GM18499 (cell line): ENCODE data around the gene VWA5B1.

Experiments used
- ATAC-seq: cut with Tn5 transposase; IDR thresholded peaks from one replicate; pipeline ENCODE4 v1.9.1; 2021; ENCODE audit warnings: moderate number of reproducible peaks; ENCODE audit not compliant: insufficient read depth, unreplicated experiment

The VWA5B1 gene

GRCh38 chr1:20362856-20363255 lies 72.2 kb downstream of the VWA5B1 start:
- ATAC-seq, result no peak

GRCh38 chr1:20365421-20366055 lies 74.9 kb downstream of the VWA5B1 start:
- no peak for ATAC-seq

- ATAC-seq, result no peak
These were observed 75.4 kb downstream of the VWA5B1 start for GRCh38 chr1:20366056-20366462.

DNA sequence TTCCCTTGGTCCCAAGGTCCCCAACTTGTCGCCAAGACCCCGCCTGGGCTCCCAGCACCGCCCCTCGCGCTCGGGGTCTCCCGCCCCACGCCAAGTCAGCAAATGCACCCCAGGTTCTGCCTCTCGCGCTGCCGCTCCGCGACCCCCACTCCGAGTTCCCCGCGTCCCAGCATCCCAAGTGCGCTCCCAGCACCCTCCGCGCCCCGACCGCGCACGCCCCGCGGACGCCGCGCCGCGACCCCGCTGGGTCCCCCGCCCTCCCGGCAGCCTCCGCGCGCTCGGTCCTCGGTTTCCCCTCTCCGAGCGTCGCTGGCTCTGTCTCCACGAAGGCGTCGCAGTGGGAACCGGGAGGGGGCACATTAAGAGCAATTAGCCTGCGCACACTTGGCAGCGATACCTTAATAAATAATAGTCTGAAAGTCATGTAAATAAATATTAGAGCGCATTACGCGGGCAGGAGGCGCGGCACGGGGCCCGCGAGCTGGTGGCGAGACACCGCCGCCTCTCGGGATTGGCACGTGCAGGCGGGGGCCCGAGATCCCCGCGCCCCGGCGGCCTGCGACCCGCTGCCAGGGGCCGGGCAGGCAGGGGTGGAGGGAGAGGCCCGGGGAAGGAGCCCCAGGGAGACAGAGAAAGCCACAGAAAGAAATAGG lies 75.9 kb downstream of the VWA5B1 start:
- ATAC-seq, result no peak

DNA sequence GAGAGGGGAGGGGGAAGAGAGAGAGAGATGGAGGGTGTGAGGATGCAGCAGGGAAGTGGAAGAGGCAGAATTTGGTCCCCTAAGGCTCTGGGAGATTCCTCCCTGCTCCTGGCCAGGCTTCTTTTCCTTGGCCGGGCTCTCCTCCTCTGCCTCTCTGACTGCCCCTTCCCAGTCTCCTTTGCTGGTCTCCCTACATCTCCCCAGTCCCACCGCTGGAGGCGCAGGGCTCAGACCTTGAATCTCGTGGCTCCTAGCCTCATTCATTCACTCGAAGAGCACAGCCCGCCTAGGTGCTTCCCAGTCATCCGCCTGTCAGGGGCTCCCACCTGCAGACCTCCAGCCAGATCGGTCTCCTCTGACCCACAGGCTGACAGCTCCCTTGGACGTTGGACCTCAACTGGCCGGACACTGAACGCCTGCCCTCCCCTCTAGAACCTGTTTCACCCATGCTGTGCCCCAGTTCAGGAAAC lies 76.5 kb downstream of the VWA5B1 start:
- ATAC-seq, result no peak

DNA sequence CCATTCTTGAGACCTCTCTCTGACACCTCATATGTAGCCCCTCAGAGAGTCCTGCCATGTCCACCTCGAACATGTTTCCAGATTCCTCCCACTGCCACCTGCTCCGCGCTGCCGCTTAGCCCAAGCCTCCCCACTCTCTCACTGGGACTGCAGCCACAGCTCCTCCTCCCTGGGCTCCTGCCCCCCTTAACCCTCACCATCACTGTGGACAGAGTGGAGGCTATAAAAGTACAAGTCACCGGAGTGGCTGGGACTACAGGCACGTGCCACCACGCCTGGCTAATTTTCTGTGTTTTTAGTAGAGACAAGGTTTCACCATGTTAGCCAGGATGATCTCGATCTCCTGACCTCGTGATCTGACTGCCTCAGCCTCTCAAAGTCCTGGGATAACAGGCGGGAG lies 77.0 kb downstream of the VWA5B1 start:
- no peak for ATAC-seq

DNA sequence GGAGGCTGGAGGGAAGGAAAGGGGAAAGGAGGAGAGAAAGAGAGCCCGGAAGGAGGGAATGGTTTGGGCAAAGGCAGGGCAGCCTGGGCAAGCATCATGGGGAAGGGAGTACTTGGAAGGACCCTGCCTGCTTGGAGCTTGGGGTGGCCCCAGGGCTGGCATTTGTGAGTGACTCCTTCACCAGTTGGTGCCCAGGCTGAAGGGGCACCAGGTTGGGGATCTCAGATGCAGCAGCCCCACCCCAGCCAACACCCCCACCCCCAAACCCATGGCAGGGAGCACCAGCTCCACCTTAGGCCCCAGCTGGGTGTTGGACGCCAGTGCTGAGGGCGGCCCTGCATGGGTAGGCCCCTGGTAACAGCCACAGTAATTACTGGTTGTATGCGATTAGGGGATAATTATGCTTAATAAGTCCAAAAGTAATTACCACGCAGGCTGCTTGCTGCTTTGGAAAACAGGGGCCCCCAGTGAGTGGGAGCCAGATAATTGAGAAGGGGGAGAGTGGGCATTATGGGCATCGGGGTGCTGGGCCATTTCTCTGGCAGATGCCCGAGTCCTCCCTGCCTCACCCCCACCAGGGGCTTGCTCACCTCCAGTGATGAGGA lies 78.3 kb downstream of the VWA5B1 start:
- no peak for ATAC-seq

DNA sequence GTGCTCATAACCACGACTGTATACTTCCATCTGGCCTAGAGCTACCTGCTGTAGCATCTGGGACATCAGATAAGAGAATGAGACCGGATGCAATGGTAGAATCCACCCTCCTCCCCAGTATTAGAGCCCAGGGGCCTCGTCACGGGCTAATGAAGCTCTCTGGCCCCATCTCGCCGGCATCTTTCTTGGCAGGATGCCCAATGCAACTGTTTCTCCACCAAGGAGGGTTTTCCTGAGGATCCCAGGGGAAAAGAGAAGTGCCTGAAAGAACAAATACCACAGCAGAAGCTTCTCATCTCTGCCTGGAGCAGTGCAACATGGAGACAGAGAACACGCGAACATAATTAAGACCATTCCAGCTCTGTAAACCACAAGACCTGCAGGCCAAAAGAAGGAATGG lies 80.0 kb downstream of the VWA5B1 start:
- no peak for ATAC-seq

GRCh38 chr1:20371411-20371810 lies 80.7 kb downstream of the VWA5B1 start:
- ATAC-seq, result no peak

DNA sequence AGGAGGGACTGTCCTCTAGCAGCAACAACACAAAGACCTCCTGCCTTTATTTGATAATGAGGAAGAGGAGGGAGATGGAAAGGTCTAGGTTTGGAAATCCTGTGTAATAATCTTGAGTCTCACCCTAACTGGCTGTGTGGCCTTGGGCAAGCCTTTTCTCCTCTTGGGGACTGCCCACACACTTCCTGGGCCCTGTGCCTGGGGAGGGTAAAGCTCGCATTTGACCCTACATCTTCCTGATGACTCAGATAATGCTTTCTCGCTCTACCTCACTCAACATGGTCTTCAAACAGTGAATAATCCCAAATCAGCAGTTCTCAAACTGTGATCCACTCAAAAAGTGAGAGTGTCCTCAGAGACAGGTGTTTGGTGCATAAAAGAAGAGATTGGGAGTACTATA lies 81.2 kb downstream of the VWA5B1 start:
- ATAC-seq, result no peak

GRCh38 chr1:20372676-20373075 lies 82.0 kb downstream of the VWA5B1 start:
- no peak for ATAC-seq

GRCh38 chr1:20373286-20373685 lies 82.6 kb downstream of the VWA5B1 start:
- no peak for ATAC-seq

GRCh38 chr1:20373764-20374163 lies 83.1 kb downstream of the VWA5B1 start:
- ATAC-seq, result no peak

GRCh38 chr1:20375563-20375962 lies 84.9 kb downstream of the VWA5B1 start:
- ATAC-seq, result no peak

DNA sequence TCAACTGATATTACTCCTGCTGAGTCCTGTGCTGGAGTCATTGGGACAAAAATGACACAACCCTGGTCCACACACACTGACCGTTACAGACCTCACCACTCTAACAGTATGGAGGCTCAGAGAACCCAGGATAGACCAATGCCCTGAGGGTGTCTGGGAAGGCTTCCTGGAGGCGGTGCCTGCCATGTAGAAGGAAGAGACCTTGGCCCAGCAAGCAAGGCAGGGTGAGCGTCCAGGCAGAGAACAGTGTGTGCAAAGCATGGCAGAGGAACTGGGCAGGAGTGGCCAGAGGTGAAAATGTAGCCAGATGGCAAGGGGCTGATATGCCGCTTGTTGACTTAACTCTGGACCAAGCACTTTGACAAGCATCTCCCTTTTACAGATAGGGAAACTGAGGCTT lies 85.5 kb downstream of the VWA5B1 start:
- no peak for ATAC-seq

GRCh38 chr1:20376880-20377494 lies 86.3 kb downstream of the VWA5B1 start:
- no peak for ATAC-seq

DNA sequence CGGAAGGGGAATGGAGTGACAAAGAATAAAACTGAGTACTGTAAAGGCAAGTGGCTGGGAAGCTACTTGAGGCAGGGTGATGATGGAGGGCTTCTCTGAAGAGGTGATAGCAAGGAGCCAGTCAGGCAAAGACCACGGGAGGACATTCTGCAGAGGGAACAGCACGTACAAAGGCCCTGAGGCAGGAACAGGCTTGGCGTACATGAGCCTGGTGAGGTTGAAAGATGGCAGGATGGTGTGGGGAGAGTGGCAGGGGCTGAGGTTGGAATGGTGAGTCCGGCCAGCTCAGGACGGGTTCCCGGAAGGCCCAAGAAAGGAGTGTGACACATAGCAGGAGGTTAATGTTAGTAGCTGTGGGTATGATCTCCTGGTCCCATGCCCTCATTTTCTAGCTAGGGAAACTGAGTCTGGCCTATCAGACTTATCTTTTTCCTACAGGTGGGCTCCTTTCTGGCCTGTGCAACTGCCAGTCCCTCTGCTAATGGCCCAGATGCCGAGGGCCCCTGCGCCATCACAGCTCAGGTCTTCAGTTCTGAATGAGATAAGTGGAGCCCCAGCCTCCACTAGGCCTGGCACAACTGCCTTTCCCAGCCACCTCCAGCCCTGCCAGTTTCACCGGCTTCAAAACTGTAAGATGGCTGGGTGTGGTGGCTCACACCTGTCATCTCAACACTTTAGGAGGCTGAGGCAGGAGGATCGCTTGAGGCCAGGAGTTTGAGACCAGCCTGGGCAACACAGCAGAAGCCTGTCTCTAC lies 87.0 kb downstream of the VWA5B1 start:
- ATAC-seq, result no peak

GRCh38 chr1:20379075-20379474 lies 88.4 kb downstream of the VWA5B1 start:
- no peak for ATAC-seq

- ATAC-seq, result no peak
These were observed 89.5 kb downstream of the VWA5B1 start for GRCh38 chr1:20380175-20380574.

DNA sequence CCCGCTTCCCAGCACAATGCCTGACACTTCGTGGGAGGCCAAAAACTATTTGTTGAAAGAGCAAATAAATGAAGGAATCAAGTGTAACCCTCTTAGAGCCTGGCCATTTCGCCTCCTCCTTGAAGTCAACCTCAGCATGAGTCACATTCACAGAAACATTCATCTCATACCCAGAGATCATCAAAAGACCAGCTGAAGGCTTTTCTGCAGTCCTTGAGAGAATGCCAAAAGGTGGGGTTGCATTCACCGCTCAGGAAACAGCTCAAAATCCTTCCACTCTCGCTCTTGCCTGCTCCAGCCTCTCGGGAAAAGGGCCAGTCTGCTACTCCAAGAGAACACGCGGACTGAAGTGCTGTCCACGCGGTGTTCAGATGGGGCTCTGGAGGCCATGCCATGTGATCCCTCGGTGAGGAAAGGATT lies 90.0 kb downstream of the VWA5B1 start:
- ATAC-seq, result no peak
